ENCODE measurements around the gene SRP68.

DNA sequence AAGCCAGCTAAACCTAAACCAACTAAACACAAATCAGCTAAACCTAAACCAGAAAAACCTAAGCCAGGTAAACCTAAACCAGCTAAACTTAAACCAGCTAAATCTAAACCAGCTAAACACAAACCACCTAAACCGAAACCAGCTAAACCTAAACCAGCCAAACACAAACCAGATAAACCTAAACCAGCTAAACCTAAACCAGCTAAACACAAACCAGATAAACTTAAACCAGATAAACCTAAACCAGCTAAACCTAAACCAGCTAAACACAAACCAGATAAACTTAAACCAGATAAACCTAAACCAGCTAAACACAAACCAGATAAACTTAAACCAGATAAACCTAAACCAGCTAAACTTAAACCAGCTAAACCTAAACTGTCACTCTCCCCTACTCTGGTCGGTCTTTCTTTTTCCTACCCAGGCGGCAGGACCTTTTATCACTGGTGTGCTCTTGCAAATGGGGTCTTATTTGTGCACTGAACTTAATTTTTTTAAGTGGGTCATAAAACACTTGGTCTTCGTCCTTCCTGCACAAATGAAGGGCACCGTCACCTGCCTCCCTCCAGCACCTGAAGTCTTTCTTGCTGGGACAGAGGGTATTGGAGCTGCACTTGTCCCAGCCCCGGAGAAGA lies 52.4 kb downstream of the SRP68 start:
- TF ChIP-seq, protein P1, sequence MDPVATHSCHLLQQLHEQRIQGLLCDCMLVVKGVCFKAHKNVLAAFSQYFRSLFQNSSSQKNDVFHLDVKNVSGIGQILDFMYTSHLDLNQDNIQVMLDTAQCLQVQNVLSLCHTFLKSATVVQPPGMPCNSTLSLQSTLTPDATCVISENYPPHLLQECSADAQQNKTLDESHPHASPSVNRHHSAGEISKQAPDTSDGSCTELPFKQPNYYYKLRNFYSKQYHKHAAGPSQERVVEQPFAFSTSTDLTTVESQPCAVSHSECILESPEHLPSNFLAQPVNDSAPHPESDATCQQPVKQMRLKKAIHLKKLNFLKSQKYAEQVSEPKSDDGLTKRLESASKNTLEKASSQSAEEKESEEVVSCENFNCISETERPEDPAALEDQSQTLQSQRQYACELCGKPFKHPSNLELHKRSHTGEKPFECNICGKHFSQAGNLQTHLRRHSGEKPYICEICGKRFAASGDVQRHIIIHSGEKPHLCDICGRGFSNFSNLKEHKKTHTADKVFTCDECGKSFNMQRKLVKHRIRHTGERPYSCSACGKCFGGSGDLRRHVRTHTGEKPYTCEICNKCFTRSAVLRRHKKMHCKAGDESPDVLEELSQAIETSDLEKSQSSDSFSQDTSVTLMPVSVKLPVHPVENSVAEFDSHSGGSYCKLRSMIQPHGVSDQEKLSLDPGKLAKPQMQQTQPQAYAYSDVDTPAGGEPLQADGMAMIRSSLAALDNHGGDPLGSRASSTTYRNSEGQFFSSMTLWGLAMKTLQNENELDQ (CRISPR knock-in tag; IDR thresholded peaks at IDR 0.05; ENCODE audit: borderline replicate concordance) = no peak
- TF ChIP-seq, protein P2, sequence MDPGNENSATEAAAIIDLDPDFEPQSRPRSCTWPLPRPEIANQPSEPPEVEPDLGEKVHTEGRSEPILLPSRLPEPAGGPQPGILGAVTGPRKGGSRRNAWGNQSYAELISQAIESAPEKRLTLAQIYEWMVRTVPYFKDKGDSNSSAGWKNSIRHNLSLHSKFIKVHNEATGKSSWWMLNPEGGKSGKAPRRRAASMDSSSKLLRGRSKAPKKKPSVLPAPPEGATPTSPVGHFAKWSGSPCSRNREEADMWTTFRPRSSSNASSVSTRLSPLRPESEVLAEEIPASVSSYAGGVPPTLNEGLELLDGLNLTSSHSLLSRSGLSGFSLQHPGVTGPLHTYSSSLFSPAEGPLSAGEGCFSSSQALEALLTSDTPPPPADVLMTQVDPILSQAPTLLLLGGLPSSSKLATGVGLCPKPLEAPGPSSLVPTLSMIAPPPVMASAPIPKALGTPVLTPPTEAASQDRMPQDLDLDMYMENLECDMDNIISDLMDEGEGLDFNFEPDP (CRISPR knock-in tag; IDR thresholded peaks at IDR 0.05) = no peak
- TF ChIP-seq MAFK (IDR thresholded peaks at IDR 0.05; ENCODE audit: low read length) (no peak), KLF1 (tag; IDR thresholded peaks at IDR 0.05) (no peak), ZFX (CRISPR knock-in tag; IDR thresholded peaks at IDR 0.05) (no peak), PHF20 (IDR thresholded peaks at IDR 0.05; ENCODE audit: partially characterized antibody) (no peak)
- TF ChIP-seq, protein P3, sequence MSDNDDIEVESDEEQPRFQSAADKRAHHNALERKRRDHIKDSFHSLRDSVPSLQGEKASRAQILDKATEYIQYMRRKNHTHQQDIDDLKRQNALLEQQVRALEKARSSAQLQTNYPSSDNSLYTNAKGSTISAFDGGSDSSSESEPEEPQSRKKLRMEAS (CRISPR knock-in tag; IDR thresholded peaks at IDR 0.05) = no peak
- TF ChIP-seq, protein P4, sequence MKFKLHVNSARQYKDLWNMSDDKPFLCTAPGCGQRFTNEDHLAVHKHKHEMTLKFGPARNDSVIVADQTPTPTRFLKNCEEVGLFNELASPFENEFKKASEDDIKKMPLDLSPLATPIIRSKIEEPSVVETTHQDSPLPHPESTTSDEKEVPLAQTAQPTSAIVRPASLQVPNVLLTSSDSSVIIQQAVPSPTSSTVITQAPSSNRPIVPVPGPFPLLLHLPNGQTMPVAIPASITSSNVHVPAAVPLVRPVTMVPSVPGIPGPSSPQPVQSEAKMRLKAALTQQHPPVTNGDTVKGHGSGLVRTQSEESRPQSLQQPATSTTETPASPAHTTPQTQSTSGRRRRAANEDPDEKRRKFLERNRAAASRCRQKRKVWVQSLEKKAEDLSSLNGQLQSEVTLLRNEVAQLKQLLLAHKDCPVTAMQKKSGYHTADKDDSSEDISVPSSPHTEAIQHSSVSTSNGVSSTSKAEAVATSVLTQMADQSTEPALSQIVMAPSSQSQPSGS (CRISPR knock-in tag; IDR thresholded peaks at IDR 0.05) = no peak
- TF ChIP-seq, protein P5, sequence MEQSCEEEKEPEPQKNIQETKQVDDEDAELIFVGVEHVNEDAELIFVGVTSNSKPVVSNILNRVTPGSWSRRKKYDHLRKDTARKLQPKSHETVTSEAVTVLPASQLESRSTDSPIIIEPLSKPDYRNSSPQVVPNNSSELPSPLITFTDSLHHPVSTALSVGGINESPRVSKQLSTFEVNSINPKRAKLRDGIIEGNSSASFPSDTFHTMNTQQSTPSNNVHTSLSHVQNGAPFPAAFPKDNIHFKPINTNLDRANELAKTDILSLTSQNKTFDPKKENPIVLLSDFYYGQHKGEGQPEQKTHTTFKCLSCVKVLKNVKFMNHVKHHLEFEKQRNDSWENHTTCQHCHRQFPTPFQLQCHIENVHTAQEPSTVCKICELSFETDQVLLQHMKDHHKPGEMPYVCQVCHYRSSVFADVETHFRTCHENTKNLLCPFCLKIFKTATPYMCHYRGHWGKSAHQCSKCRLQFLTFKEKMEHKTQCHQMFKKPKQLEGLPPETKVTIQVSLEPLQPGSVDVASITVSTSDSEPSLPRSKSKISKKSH (CRISPR knock-in tag; IDR thresholded peaks at IDR 0.05) = no peak
- TF ChIP-seq, protein P6, sequence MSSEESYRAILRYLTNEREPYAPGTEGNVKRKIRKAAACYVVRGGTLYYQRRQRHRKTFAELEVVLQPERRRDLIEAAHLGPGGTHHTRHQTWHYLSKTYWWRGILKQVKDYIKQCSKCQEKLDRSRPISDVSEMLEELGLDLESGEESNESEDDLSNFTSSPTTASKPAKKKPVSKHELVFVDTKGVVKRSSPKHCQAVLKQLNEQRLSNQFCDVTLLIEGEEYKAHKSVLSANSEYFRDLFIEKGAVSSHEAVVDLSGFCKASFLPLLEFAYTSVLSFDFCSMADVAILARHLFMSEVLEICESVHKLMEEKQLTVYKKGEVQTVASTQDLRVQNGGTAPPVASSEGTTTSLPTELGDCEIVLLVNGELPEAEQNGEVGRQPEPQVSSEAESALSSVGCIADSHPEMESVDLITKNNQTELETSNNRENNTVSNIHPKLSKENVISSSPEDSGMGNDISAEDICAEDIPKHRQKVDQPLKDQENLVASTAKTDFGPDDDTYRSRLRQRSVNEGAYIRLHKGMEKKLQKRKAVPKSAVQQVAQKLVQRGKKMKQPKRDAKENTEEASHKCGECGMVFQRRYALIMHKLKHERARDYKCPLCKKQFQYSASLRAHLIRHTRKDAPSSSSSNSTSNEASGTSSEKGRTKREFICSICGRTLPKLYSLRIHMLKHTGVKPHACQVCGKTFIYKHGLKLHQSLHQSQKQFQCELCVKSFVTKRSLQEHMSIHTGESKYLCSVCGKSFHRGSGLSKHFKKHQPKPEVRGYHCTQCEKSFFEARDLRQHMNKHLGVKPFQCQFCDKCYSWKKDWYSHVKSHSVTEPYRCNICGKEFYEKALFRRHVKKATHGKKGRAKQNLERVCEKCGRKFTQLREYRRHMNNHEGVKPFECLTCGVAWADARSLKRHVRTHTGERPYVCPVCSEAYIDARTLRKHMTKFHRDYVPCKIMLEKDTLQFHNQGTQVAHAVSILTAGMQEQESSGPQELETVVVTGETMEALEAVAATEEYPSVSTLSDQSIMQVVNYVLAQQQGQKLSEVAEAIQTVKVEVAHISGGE (CRISPR knock-in tag; IDR thresholded peaks at IDR 0.05) = no peak
